Smooth muscle cell of the brain vasculature (primary cell): Measurements from ENCODE around the gene ARHGAP23.

Experiments
- DNase-seq: peaks from one replicate; pipeline ENCODE4 v3.0.0-alpha.2; 2012; ENCODE audit warnings: low read depth, low spot score

ARHGAP23 gene

GRCh38 chr17:38544839-38545209 lies 116.6 kb downstream of the ARHGAP23 start:
- DNase-seq, result no peak

DNA sequence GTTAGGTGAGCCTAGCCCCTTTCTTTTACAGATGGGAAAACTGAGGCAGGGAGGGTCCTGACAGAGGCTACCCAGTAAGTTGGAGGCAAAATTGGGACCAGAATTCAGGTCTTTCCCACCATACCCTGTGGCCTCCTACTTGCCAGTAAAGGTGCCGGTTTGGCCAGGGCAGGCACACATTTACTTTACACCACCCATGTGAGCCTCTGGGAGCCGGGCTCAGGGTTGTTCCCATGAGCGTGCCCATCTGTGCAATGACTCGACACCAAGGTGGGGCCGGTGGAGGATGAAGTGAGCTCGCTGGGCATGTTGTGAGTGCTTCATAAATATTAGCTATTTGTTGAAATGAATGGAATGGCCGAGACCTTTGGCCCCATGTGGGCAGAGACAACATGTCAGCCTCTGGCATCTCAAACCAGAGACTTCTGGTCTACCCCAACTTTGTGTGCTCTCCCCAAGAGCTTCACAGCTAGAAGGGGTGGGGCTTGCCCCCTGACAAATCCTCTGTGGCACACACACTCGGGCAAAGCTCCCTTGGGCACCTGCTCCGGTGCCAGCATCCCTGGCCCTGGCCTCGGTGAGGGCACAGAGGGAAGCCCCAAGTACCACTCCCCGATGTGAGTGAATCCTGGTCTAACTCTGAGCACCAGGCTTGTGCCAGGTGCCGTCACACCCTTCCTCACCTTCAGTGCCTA lies 117.4 kb downstream of the ARHGAP23 start:
- no peak for DNase-seq

GRCh38 chr17:38546396-38546795 lies 118.1 kb downstream of the ARHGAP23 start:
- no peak for DNase-seq

GRCh38 chr17:38547444-38547843 lies 119.2 kb downstream of the ARHGAP23 start:
- DNase-seq, result no peak

- DNase-seq, result no peak
These were observed 121.0 kb downstream of the ARHGAP23 start for GRCh38 chr17:38549285-38549684.

GRCh38 chr17:38550661-38551060 lies 122.4 kb downstream of the ARHGAP23 start:
- DNase-seq, result no peak

DNA sequence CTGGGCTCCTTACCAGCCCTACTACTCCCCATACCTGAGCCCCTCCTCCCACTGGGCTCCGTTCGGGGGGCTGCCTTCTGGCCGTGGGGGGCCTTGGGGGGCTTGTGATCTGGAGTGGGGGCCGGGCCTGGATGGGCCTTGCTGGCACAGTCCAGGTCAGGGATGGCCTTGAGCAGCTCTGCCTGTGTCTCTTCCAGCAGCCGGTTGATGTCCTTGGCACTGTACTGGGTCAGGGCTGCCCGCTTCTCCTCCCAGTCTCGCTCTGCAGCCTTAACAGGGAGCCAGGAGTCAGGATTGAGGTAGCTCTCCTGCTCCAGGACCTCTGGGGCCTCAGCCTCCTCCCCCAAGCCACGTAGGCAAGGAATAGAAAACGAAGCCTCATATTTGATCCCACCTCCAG lies 122.9 kb downstream of the ARHGAP23 start:
- no peak for DNase-seq

- DNase-seq, result no peak
These were observed 124.1 kb downstream of the ARHGAP23 start for GRCh38 chr17:38552343-38552742.

- no peak for DNase-seq
These were observed 126.4 kb downstream of the ARHGAP23 start for GRCh38 chr17:38554430-38555350.

DNA sequence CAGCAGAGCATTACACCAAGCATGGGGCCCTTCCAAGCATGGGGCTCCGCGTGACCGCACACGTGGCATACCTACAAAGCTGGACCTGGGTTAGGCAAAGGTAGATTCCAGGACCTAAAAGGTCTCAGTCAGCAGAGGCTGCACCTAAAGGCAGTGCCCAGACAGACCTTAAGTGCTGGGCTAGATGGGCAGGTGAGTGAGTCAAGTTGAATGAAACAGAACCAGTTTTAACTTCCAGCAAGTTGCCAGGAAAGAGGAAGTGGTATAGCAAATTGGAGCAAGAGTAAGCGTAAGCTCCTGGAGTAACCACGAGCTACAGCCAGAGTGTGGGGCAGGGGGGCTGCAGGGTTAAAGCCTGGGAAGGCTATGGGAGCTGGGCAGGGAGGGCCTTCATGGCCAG lies 128.0 kb downstream of the ARHGAP23 start:
- DNase-seq, result no peak

DNA sequence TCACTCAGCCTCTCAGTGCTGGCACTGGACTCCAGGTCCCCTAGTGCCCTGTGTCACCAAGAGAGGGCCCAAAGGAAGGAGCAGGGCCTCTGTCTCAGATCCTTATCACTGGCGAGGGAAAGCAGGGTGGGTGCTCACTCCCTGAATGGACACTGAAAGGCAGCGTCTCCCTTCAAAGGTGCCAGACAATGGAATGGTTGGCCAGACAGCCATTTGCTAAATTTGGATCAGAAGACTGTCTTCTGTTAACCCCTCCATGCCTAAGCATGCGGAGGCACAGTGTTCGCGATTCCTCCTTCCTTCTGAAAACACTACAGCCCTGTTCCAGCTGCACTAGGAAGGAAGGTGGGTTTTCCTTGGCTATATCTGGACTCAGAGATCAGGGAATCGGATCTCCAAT lies 129.1 kb downstream of the ARHGAP23 start:
- no peak for DNase-seq

DNA sequence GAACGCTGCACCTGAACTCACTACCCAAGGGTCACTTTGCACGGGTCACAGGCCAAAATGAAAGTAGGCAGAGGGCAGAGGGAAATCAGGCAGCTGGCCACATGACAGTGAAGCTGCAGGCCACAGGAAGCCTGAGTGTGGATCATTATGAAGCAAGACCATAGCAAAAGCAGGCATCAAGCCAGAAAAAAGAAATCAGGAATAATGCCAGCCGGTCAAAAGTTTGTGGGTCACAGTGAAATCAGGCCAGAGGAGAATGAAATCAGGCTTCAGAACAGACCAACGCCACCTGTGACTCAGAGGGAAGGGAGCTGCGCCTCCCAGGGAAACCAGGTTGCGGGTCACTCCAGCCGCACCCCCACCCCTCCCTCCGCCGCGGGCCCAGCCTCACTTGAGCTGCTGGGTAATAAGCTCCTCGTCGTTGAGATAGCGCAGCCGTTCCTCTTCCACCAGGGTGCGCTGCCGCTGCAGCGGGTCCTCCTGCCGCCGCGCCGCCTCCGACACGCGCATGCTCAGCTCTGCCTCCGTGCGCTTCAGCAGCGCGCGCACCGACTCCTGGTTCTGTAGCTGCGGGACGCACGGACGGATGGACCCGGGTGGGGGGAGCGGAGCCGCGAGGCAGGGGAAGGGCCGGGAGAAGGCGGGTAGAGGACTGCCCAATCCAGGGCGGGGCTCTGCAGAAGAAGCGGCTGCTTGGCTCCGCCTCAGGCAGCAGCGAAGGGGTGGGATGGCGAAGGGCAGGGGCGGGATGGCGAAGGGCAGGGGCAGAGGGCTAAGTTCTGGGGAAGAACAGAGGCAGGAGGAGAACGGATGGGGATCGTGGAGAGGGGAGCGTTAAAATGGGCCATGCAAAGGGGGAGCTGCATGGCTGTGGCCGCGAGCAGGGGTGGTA lies 129.8 kb downstream of the ARHGAP23 start:
- DNase-seq, result peak; percentile 51

DNA sequence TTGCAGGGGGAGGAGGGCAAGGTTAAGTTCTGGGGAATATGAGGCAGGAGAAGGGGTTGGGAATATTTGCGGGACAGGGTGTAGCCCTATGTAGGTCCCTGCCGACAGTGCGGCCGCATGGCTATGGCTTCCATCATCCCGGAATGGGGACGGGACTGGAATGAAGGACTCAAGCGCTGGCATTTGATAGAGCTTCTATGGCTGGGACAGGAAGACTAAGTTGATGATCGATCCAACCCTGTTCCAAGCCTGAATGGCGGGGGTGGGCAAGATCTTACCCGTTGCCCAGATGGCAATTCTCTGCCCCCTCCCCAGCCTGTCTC lies 130.4 kb downstream of the ARHGAP23 start:
- DNase-seq, result no peak

DNA sequence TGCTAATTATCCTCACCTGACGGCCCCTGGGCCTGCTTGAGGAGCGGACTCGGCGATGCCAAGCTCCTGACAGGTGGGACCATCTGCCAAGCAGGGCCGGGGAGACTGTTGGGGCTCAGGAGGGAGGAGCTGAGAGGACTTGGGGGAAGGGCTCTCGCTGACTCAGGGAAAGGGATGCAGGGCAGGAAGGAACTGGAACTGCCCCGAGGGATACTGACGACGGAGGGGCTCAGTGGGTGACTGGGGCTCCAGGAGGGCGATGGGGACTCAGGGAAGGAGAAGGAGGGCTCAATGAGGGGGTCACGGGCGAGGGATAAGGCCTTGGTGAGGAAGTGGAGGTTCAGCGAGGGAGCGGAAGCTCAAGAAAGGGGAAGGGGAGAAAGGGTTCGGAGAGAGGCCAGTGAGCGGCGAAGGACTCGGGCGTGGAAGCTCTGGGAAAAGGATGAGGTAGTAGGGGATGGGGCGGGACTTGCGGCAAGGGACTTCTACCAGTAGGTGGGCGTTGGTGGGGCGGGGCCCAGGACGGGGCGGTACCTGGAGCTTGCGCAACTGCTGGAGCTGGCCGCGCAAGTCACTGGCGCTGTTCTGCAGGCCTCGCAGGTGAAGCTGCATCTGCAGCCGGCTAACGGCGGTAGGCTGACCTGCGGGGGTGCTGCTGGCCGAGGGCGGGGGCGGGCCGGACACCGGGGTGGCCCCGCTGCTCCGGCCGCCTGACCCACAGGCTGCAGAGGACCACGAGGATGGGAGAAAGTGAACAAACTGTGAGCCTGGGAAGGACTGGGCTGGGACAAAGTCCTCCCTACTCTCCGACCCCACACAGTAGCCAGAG lies 131.0 kb downstream of the ARHGAP23 start:
- no peak for DNase-seq

DNA sequence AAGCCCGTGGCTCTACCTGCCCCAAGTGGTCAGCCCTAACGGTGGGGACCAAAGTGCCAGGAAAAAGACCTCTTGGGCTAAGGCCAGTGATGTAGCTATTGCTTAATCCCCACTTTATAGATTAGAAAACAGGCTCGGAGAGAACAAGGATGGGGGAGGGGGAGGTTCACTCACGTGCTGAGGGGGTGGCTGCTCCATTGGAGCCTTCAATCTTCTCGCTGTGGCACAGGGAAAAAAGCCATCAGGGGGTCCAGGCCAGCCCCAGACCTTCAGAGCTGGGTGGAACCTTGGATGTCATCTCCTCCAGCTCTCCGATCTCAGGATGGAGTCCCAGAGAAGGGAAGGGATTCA lies 131.6 kb downstream of the ARHGAP23 start:
- no peak for DNase-seq

DNA sequence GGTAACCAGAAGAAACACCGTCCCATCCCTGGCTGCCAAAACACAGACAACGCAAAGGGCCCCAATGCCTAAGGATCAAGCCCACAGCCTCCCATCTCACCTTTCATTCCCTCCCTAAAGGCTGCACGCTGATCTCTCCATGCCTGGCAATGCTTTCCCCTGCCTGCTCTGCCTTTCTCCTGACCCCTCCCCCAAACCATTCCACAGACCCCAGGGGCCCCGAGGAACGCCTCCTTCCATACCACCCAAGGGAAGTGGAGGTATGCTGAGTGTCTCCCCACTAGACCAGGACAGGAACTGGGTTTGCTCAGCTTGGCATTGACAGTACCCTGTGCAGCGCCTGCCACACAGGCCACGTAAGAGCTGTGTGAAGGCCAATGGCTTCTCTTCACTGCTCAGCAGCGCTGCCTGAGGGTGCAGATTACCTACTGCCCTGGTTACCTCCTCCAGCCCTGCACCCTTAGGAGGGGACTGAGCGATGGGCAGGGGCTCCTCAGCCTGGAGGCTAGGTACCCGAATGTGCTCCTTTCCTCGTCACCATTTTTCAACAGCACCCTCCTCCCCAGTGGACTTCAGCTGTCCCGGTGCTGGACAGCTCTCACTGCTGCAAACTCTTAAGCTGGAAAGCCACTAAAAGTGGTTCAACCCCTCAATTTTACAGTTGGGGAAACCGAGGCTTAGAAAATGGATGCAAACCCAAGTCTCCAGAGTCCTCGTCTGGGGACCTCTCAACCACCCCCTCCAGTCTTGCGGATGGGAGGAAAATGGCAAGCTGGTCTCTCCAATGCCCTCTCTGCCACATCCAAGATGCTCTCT lies 132.4 kb downstream of the ARHGAP23 start:
- DNase-seq, result no peak

DNA sequence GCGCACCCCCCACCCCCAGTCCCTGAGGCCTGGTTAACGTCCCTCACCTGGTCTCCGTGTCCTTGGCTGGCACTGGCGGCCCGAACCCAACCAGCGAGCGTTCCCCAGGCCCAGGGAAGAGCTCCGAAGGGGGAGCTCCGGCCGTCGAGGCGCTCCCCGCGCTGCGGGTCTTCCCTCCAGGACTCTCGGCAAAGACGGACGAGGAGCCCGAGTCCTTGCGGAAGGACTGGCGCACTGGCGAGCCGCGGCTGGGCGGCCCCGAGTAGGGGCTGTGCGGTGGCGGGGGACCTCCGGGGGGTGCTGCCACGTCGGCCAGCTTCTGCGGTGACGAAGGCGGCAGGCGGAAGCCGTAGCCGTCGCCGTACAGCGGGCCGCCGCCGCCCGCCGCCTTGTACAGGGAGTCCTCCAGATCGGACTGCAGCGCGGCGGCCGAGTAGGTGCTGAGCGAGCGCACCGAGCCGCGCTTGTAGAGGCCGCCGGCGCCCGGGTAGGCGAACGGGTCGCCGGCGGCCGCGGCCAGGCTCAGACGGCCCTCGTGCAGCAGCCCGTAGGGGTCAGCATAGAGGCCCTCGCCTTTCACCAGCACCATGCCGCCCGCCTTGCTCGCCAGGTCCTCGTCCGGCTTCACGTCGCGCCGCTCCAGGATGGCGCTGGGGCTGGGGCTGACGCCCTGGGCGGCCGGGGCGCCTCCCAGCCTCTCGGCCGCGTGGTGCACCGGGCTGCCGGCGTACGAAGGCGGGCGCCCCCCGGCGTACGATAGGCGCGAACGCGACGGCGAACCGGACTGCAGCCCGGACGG lies 133.4 kb downstream of the ARHGAP23 start:
- DNase-seq, result no peak
